GM21367 (cell line): ENCODE measurements around the gene ASGR2.

Experiments
- ATAC-seq: cut with Tn5 transposase; IDR thresholded peaks from one replicate; pipeline ENCODE4 v1.9.1; 2021; ENCODE audit not compliant: unreplicated experiment

The ASGR2 gene

GRCh38 chr17:7064261-7064660 lies 50.4 kb downstream of the ASGR2 start:
- no peak for ATAC-seq

GRCh38 chr17:7063518-7064094 lies 51.0 kb downstream of the ASGR2 start:
- ATAC-seq, result no peak

- no peak for ATAC-seq
Measured at GRCh38 chr17:7060165-7060891, 54.3 kb downstream of the ASGR2 start.

GRCh38 chr17:7058831-7059447 lies 55.7 kb downstream of the ASGR2 start:
- no peak for ATAC-seq

GRCh38 chr17:7056386-7056785 lies 58.2 kb downstream of the ASGR2 start:
- no peak for ATAC-seq
